HCT116 (cell line): ENCODE measurements around the gene DLG2.

Source experiments
- CTCF ChIP-seq, 3 experiments: fragments of 200-600 bp in 1 of 3; sonication (generic) in 1 of 3; IDR thresholded peaks in 2 of 3; conservative IDR thresholded peaks in 1 of 3; 2 replicates each; pipeline ENCODE4 v1.5.1; 2012 to 2017; ENCODE audit warnings: low read depth in 2 of 3, low read length in 2 of 3, antibody characterized with exemption in 1 of 3, borderline replicate concordance in 1 of 3, control low read depth in 1 of 3, mild to moderate bottlenecking in 1 of 3, mixed read lengths in 1 of 3, mixed run types in 1 of 3, moderate library complexity in 1 of 3; ENCODE audit not compliant: insufficient read depth in 1 of 3
- EZH2 ChIP-seq: fragments of 200-600 bp; sonication (generic); IDR thresholded peaks from 2 replicates; pipeline ENCODE4 v1.6.1; 2017; ENCODE audit warnings: antibody characterized with exemption, mixed run types
- EZH2phosphoT487 ChIP-seq: fragments of 200-600 bp; IDR thresholded peaks from 2 replicates; pipeline ENCODE4 v1.6.1; 2018; ENCODE audit warnings: antibody characterized with exemption, borderline replicate concordance
- JUND ChIP-seq: IDR thresholded peaks from 2 replicates; pipeline ENCODE4 v1.6.1; 2012
- POLR2A ChIP-seq: IDR thresholded peaks from 2 replicates; pipeline ENCODE4 v1.7.0; 2011; ENCODE audit warnings: borderline replicate concordance; ENCODE audit not compliant: insufficient read depth, insufficient read length; ENCODE audit errors: extremely low read depth
- POLR2AphosphoS5 ChIP-seq: IDR thresholded peaks from 2 replicates; pipeline ENCODE4 v1.6.1; 2011; ENCODE audit warnings: mild to moderate bottlenecking, low read depth, low read length, moderate library complexity
- REST ChIP-seq: IDR thresholded peaks from 2 replicates; pipeline ENCODE4 v1.6.1; 2012; ENCODE audit warnings: low read depth
- YY1 ChIP-seq: IDR thresholded peaks from 2 replicates; pipeline ENCODE4 v1.6.1; 2011; ENCODE audit warnings: low read length, low read depth, moderate library complexity, mild to moderate bottlenecking; ENCODE audit not compliant: insufficient replicate concordance; ENCODE audit errors: extremely low read depth
- ZNF274 ChIP-seq: fragments of 200-500 bp; sonication (Bioruptor generic); IDR thresholded peaks from 2 replicates; pipeline ENCODE4 v1.6.1; 2014; ENCODE audit warnings: mild to moderate bottlenecking, low read depth, low read length, inconsistent platforms

GRCh38 chr11:84455691-84456090, 1171.5 kb downstream of the DLG2 start:
- TF ChIP-seq EZH2 (no peak), EZH2phosphoT487 (no peak), CTCF (IDR thresholded peaks at IDR 0.05 in 2 of 3, conservative IDR thresholded peaks at IDR 0.05 in 1 of 3; ENCODE audit: borderline replicate concordance in 1 of 3, insufficient read depth in 1 of 3, low read depth in 2 of 3, low read length in 2 of 3) (no peak), REST (no peak), POLR2A (no peak), YY1 (no peak), ZNF274 (no peak), POLR2AphosphoS5 (no peak), JUND (no peak)
